ENCODE measurements around the gene TMEM239.

TMEM239 gene

DNA sequence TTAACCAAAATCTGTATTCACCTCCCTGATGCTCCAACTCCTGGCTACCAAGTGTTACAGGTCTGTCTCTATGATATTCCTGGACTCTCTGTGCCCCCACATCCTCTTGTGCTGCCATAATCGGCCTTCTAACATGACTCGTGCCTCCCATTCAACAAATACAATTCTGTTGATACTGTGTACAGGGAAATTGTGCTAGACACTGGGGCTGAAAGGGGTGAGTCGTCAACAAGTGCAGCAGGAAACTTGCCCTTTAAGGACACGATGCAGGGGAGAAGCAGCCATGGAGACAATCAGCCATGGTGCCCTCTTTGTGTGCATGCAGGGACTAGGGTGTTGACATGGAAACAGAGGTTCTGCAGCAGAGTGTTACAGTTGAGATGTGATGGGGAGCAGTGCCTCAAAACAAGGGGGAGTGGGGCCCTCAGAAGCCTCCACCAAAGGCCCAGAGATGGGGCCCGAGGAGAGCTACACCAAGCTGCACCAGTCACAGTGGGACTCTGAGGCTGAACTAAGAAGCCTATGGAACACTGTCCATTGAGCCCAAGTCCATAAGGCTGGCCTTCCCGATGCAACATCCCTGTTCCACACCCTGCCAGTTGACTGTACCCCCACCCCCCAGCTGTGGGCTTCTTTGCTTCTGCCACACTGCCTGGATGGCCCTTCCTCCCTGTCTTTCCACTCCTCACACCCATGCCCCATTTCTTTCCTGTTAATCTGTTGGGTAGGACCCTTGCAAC, 21.2 kb downstream of the TMEM239 start:
- H3K9me3 ChIP-seq (ENCODE audit: low read length): no peaks in the 10 kb centered on the region
- H3K27me3 ChIP-seq (ENCODE audit: insufficient read depth, low read length): no peaks in the 10 kb centered on the region
- no peak overlapping the region for H3K4me3 ChIP-seq (ENCODE audit: low read length)
- H3K36me3 ChIP-seq (ENCODE audit: insufficient read depth, low read length): peaks cover 5% of the 10 kb centered on the region
- peaks cover 20% of the 10 kb centered on the region for H3K4me1 ChIP-seq (ENCODE audit: insufficient read depth, low read length)
- H2AFZ ChIP-seq (ENCODE audit: low read depth, low read length): no peak overlapping the region

DNA sequence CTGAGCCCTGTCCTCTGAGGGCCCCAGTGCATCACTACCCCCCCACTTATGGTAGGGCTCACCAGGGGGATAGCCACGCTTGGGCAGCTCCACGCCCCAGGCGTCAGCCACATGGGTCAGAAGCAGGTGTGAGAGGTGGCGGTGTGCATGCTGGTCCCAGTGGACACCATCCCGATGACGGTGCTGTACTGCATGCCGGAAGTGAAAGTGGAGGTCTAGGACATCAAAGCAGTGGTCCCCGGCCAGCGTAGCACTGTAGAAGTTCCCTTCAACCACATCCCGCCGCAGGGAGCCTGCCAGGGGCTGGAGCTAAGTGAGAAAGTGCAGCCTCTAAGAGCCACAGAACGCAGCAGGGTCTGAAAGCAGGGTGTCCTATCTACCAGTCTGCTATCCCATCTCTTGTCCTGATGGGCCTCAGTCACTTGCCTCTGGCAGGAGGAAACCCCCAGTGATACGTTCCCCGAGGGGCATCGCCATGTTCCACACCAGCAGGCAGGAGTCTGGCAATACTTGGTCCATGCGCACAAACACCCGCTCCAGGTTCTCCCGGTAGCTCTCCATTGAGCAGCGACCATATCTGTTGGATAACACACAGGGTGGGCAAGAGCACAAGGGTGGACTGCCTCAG, 22.1 kb downstream of the TMEM239 start:
- H3K4me1 ChIP-seq (ENCODE audit: insufficient read depth, low read length): peaks cover 20% of the 10 kb centered on the region
- no peaks in the 10 kb centered on the region for H3K9me3 ChIP-seq (ENCODE audit: low read length)
- no peak overlapping the region for H3K4me3 ChIP-seq (ENCODE audit: low read length)
- H2AFZ ChIP-seq (ENCODE audit: low read depth, low read length): no peak overlapping the region
- H3K36me3 ChIP-seq (ENCODE audit: insufficient read depth, low read length): peaks cover 5% of the 10 kb centered on the region
- H3K27me3 ChIP-seq (ENCODE audit: insufficient read depth, low read length): no peaks in the 10 kb centered on the region

DNA sequence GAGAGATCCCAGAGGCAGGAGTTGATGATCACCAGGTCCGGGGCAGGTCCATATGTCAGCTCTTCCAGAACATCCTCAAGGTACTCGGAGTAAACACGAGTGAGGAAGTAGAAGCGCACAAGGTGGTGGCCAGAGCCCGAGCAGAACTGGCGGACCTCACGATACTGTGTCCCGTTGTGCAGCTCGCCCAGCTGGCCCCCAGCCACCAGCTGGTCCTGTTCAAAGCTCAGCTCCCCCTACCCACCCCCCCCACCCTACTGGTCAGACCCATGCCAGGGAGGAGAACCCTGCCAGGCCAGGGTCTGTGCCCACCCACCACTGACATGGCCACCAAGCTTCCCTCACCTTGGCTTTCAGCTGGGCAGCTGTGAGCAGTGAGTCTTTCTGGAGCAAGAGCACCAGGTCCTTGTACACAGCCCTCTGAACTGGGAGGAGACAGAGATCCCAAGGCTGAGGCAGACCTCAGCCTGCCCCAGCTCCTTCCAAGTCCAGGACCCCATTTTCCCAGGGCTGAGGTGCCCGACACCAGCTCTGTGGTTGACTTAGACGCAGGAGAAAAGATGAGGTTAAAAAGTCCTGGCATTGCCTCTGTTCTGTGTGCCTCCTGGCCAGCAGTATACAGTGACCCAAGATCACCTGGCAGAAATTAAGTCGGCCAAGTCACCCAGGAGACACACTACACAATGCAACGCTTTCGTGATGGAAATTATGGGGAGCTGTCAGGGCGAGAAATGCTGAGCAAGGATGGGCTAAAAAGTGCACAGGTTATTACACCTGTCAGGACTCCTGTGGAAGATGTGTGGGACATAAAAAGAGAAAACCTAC, 22.9 kb downstream of the TMEM239 start:
- Histone ChIP-seq H3K9me3 (ENCODE audit: low read length) (no peaks in the 10 kb centered on the region), H3K4me1 (ENCODE audit: insufficient read depth, low read length) (peaks cover 20% of the 10 kb centered on the region), H3K36me3 (ENCODE audit: insufficient read depth, low read length) (peaks cover 5% of the 10 kb centered on the region), H2AFZ (ENCODE audit: low read depth, low read length) (no peak overlapping the region), H3K27me3 (ENCODE audit: insufficient read depth, low read length) (no peaks in the 10 kb centered on the region), H3K4me3 (ENCODE audit: low read length) (no peak overlapping the region)

DNA sequence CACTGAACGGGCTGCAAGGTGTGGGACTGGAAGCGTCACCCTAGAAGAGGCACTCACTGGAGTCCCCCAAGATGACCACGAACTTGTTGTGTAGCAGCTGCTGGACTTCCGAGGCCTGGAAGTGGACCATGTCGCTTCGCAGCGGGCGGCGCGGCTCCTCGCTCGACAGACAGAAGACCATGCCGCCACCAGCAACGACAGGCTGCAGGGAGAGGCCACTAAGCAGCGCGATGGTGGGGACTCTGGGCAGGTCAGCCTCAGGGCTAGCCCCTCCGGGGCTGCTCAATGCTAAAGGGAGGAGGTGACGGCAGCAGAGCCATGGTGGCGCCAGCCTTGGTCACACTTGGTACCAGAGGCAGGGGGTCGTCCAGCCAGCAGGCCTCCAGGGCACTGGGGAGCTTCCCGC, 23.6 kb downstream of the TMEM239 start:
- Histone ChIP-seq H3K27me3 (ENCODE audit: insufficient read depth, low read length) (no peaks in the 10 kb centered on the region), H3K36me3 (ENCODE audit: insufficient read depth, low read length) (peaks cover 5% of the 10 kb centered on the region), H3K4me1 (ENCODE audit: insufficient read depth, low read length) (peaks cover 20% of the 10 kb centered on the region), H3K4me3 (ENCODE audit: low read length) (peak overlapping the region; percentile 98), H3K9me3 (ENCODE audit: low read length) (no peaks in the 10 kb centered on the region), H2AFZ (ENCODE audit: low read depth, low read length) (peak overlapping the region; percentile 100)

DNA sequence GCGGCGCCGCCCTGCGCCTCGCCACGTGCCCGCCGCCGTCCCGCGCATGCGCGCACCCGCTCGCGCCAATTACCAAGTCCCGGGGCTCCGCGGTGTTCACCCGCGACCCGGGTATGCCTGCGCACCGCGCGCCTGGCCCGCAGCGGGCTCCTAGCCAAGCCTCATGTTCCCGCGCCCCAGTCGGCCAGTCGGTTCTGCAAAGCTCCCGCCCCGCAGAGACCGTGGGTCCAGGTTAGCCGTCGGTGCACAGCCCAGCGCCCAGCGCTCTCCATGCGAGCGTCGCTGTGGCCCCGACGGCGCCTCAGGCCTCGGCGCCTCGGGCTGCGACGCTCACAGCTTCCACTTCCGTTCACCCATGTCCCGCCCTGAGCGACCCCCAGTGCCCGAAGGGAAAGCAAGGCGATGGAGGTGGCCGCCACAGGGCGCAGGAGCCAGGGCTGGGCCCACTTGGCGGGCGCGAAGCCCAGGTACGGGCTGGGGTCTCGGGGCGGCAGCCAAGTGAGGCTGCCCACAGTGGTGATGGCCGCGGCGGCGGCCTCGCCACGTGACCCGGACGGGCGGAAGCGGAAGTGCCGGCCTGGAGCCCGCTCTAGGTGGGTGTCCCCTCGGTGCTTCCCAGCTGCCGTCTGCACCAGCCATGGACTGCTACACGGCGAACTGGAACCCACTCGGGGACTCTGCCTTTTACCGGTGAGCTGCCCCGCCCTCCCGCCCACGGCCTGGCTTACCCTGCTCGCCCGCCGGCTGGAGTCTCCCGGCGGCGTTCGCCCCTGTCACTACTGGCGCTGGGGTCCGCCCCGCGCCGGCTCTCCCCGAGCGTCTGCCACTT, 24.2 kb downstream of the TMEM239 start, which contains the start of the genes PCED1A and VPS16:
PCED1A (minus strand) TSS at position 518 of the 829 bp plus-strand sequence. CDS start 743 bp downstream, outside the sequence.
VPS16 (plus strand) TSS at position 608 of the 829 bp plus-strand sequence; CDS start at position 638, 30 bp downstream.
- H3K27me3 ChIP-seq (ENCODE audit: insufficient read depth, low read length): no peaks in the 10 kb centered on the region

DNA sequence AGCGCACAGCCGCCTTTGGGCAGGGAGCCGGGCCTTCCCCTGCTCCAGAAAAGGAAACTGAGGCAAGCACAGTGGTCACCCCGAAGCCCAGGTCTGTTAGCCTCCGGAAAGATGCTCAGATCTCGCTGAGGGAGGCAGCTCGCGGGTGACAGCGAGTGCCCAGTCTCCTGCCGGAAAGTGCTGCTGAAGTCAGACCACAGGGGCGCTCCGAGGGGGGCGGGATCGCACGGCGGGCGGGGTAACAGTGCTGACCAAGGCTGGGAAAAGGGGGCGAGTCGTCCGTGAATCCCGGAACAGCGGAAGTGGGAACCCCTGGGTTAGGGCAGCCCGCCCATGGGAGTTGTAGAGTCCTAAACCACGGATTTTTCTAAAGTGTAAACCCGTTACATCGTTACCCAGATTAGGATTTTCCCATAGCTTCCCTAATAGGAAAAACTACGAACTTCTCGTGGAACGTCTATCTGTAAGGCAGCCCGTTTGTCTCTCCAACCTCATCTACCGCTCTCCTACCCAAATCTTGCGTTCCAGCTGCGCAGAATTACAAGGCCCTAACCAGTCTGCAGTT, 24.9 kb downstream of the TMEM239 start:
- Histone ChIP-seq H3K4me3 (ENCODE audit: low read length) (peak overlapping the region; percentile 98), H2AFZ (ENCODE audit: low read depth, low read length) (peak overlapping the region; percentile 90), H3K9me3 (ENCODE audit: low read length) (no peaks in the 10 kb centered on the region), H3K4me1 (ENCODE audit: insufficient read depth, low read length) (peaks cover 20% of the 10 kb centered on the region), H3K27me3 (ENCODE audit: insufficient read depth, low read length) (no peaks in the 10 kb centered on the region), H3K36me3 (ENCODE audit: insufficient read depth, low read length) (peaks cover 5% of the 10 kb centered on the region)

More for the DNA sequence above, 24.2 kb downstream of the TMEM239 start, which contains the start of the genes PCED1A and VPS16:
- peaks cover 5% of the 10 kb centered on the region for H3K36me3 ChIP-seq (ENCODE audit: insufficient read depth, low read length)
- H3K4me1 ChIP-seq (ENCODE audit: insufficient read depth, low read length): peaks cover 20% of the 10 kb centered on the region
- no peaks in the 10 kb centered on the region for H3K9me3 ChIP-seq (ENCODE audit: low read length)
- H3K4me3 ChIP-seq (ENCODE audit: low read length): peak within 1 kb of the TSS; percentile 98
- peak within 1 kb of the TSS; percentile 100 for H2AFZ ChIP-seq (ENCODE audit: low read depth, low read length)

DNA sequence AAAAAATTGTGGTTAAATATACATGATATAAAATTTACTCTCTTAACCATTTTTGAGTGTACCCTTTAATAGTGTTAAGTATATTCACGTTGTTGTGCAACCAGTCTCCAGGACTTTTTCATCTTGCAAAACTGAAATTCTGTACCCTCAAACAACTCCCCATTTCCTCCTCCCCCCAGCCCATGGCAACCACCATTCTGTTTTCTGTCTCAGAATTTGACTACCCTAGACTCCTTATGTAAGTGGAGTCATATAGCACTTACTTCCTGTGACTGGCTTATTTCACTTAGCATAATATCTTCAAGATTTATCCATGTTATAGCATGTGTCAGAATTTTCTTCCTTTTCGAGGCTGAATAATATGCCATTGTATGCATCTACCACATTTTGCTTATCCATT, 29.4 kb downstream of the TMEM239 start:
- no peaks in the 10 kb centered on the region for H3K27me3 ChIP-seq (ENCODE audit: insufficient read depth, low read length)
- no peaks in the 10 kb centered on the region for H3K9me3 ChIP-seq (ENCODE audit: low read length)
- no peak overlapping the region for H3K4me3 ChIP-seq (ENCODE audit: low read length)
- no peak overlapping the region for H2AFZ ChIP-seq (ENCODE audit: low read depth, low read length)
- no peaks in the 10 kb centered on the region for H3K36me3 ChIP-seq (ENCODE audit: insufficient read depth, low read length)
- peaks cover 4% of the 10 kb centered on the region for H3K4me1 ChIP-seq (ENCODE audit: insufficient read depth, low read length)

DNA sequence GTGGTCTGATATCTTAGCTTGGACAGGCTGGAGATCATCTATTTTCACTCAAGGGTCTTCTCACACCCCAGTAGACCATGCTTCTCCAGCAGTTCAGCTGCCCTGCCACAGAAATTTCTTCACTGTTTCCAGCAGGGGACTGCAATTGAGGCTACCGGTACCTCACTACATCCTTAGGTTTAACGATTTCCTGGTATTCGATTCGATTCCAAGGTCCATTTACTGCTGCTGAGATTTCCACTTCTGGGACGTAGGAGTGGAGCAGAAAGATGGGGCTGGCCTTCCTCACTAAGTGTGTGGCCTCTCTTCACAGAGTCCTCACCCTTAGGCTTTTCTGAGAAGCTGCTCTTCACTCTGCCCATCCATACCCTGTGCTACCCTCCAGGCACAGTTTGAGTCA, 30.5 kb downstream of the TMEM239 start:
- Histone ChIP-seq H2AFZ (ENCODE audit: low read depth, low read length) (no peak overlapping the region), H3K27me3 (ENCODE audit: insufficient read depth, low read length) (no peaks in the 10 kb centered on the region), H3K9me3 (ENCODE audit: low read length) (no peaks in the 10 kb centered on the region), H3K36me3 (ENCODE audit: insufficient read depth, low read length) (no peaks in the 10 kb centered on the region), H3K4me1 (ENCODE audit: insufficient read depth, low read length) (no peaks in the 10 kb centered on the region), H3K4me3 (ENCODE audit: low read length) (no peak overlapping the region)

DNA sequence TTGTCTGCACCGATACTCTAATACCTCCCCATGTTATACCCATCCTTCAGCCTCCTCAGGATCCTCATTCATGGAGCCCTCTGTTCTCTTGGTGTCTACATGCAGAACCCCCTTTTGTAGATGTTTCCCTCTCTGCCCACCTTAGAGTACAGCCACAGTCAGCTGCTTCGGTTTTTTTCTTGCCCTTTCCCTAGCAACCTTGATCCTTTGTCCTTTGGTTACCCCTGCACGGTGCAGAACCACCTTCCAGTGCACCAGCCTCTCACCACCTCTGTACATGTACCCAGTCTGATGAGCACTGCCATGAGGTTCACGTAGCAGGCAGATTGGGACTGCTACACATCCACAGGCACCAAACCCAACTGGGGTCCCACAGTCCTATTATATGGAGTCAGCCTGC, 31.6 kb downstream of the TMEM239 start:
- no peak overlapping the region for H3K4me3 ChIP-seq (ENCODE audit: low read length)
- H3K36me3 ChIP-seq (ENCODE audit: insufficient read depth, low read length): no peaks in the 10 kb centered on the region
- no peaks in the 10 kb centered on the region for H3K27me3 ChIP-seq (ENCODE audit: insufficient read depth, low read length)
- no peaks in the 10 kb centered on the region for H3K9me3 ChIP-seq (ENCODE audit: low read length)
- no peaks in the 10 kb centered on the region for H3K4me1 ChIP-seq (ENCODE audit: insufficient read depth, low read length)
- no peak overlapping the region for H2AFZ ChIP-seq (ENCODE audit: low read depth, low read length)

GRCh38 chr20:2849529-2849928, 33.4 kb downstream of the TMEM239 start:
- Histone ChIP-seq H3K9me3 (ENCODE audit: low read length) (no peaks in the 10 kb centered on the region), H2AFZ (ENCODE audit: low read depth, low read length) (no peak overlapping the region), H3K27me3 (ENCODE audit: insufficient read depth, low read length) (no peaks in the 10 kb centered on the region), H3K4me1 (ENCODE audit: insufficient read depth, low read length) (no peaks in the 10 kb centered on the region), H3K4me3 (ENCODE audit: low read length) (no peak overlapping the region), H3K36me3 (ENCODE audit: insufficient read depth, low read length) (no peaks in the 10 kb centered on the region)

DNA sequence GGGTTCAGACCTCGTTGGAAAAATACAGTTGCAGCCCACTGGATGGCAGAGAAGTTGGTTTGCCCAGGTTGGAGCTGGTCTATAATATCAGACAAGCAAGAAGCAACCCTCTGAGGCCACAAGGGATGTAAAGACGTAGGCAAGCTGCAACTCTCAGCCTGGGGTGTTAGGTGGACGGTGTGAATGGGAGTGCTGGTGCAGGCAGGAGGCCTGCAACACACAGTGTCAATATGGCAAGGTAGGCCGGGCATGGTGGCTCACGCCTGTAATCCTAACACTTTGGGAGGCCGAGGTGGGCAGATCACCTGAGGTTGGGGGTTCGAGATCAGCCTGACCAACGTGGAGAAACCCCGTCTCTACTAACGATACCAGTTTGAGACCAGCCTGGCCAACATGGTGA, 34.9 kb downstream of the TMEM239 start:
- Histone ChIP-seq H3K4me3 (ENCODE audit: low read length) (no peak overlapping the region), H3K4me1 (ENCODE audit: insufficient read depth, low read length) (no peaks in the 10 kb centered on the region), H2AFZ (ENCODE audit: low read depth, low read length) (no peak overlapping the region), H3K9me3 (ENCODE audit: low read length) (no peaks in the 10 kb centered on the region), H3K27me3 (ENCODE audit: insufficient read depth, low read length) (no peaks in the 10 kb centered on the region), H3K36me3 (ENCODE audit: insufficient read depth, low read length) (no peaks in the 10 kb centered on the region)

GRCh38 chr20:2858591-2858990, 42.4 kb downstream of the TMEM239 start:
- Histone ChIP-seq H3K4me1 (ENCODE audit: insufficient read depth, low read length) (no peaks in the 10 kb centered on the region), H2AFZ (ENCODE audit: low read depth, low read length) (no peak overlapping the region), H3K36me3 (ENCODE audit: insufficient read depth, low read length) (peaks cover 17% of the 10 kb centered on the region), H3K9me3 (ENCODE audit: low read length) (no peaks in the 10 kb centered on the region), H3K4me3 (ENCODE audit: low read length) (no peak overlapping the region), H3K27me3 (ENCODE audit: insufficient read depth, low read length) (no peaks in the 10 kb centered on the region)
